ENCODE data around the gene CC2D2B. TPM values are rescaled to one million over a fixed set of nuclear protein-coding genes. Genes with fewer than 3 reads are reported as not detected.
"Not testable (repeated sequence)": the region's sequence is repeated elsewhere in the genome, so short reads cannot be mapped to it uniquely, and the experiment has no call there.

CC2D2B gene
- total RNA-seq, 1 donor, result 0.86 TPM

- H3K4me3 ChIP-seq (ENCODE audit: low read depth, low read length), result no peak overlapping the region
- TF ChIP-seq CTCF (IDR thresholded peaks at IDR 0.05; ENCODE audit: insufficient read depth, low read depth, low read length), result no peak
- DNase-seq (ENCODE audit: low read depth), result no peak
Observed at GRCh38 chr10:95877881-95878280, 29.9 kb upstream of the CC2D2B start.

- H3K4me3 ChIP-seq (ENCODE audit: low read depth, low read length), result no peak overlapping the region
- no peak for DNase-seq (ENCODE audit: low read depth)
- no peak for TF ChIP-seq CTCF (IDR thresholded peaks at IDR 0.05; ENCODE audit: insufficient read depth, low read depth, low read length)
Observed at GRCh38 chr10:95880704-95881103, 27.1 kb upstream of the CC2D2B start.

- TF ChIP-seq CTCF (IDR thresholded peaks at IDR 0.05; ENCODE audit: insufficient read depth, low read depth, low read length), result no peak
- DNase-seq (ENCODE audit: low read depth), result peak; percentile 6
- no peak overlapping the region for H3K4me3 ChIP-seq (ENCODE audit: low read depth, low read length)
Observed at GRCh38 chr10:95881316-95881715, 26.5 kb upstream of the CC2D2B start.

GRCh38 chr10:95889830-95890229 is 17.9 kb upstream of the CC2D2B start:
- H3K4me3 ChIP-seq (ENCODE audit: low read depth, low read length), result no peak overlapping the region
- no peak for DNase-seq (ENCODE audit: low read depth)
- no peak for TF ChIP-seq CTCF (IDR thresholded peaks at IDR 0.05; ENCODE audit: insufficient read depth, low read depth, low read length)

- TF ChIP-seq CTCF (IDR thresholded peaks at IDR 0.05; ENCODE audit: insufficient read depth, low read depth, low read length), result no peak
- no peak overlapping the region for H3K4me3 ChIP-seq (ENCODE audit: low read depth, low read length)
- no peak for DNase-seq (ENCODE audit: low read depth)
Observed at GRCh38 chr10:95896071-95896850, 11.5 kb upstream of the CC2D2B start.

GRCh38 chr10:95905897-95906580 is 1.7 kb upstream of the CC2D2B start:
- H3K4me3 ChIP-seq (ENCODE audit: low read depth, low read length); DNase-seq (ENCODE audit: low read depth): not testable (repeated sequence)

- H3K4me3 ChIP-seq (ENCODE audit: low read depth, low read length), result peak overlapping the region; percentile 68
- peak; percentile 34 for TF ChIP-seq CTCF (IDR thresholded peaks at IDR 0.05; ENCODE audit: insufficient read depth, low read depth, low read length)
- DNase-seq (ENCODE audit: low read depth), result peak; percentile 72
Observed at GRCh38 chr10:95906677-95907455, 909 bp upstream of the CC2D2B start.

Data from fibroblast of villous mesenchyme (primary cell).